Measurements from ENCODE around the gene CRTC3. TPM values are rescaled to one million over a fixed set of nuclear protein-coding genes. Genes with fewer than 3 reads are reported as not detected.

Gene CRTC3
- total and polyA plus RNA-seq, 2 of the 4 experiments (the other 2 are of a cell fraction): 4.7 to 14.8 TPM

GRCh38 chr15:90559119-90559518, 29.4 kb downstream of the CRTC3 start:
- no peak overlapping the region for H2AK9ac ChIP-seq (replicated peaks; ENCODE audit: low read depth, low read length, poor library complexity)
- no peak overlapping the region for H3K4me3 ChIP-seq (ENCODE audit: insufficient read depth, low read depth, low read length)
- no peak overlapping the region for H3K23ac ChIP-seq (ENCODE audit: low read depth, low read length)
- H3K14ac ChIP-seq (replicated peaks; ENCODE audit: low read depth, low read length): no peak overlapping the region
- peaks cover 29% of the 10 kb centered on the region for H3K9me1 ChIP-seq (ENCODE audit: insufficient read depth, low read length)
- peaks cover 32% of the 10 kb centered on the region for H4K20me1 ChIP-seq (ENCODE audit: insufficient read depth, low read length)
- H2BK120ac ChIP-seq (ENCODE audit: low read depth, low read length): no peak overlapping the region
- no peak overlapping the region for H2BK15ac ChIP-seq (ENCODE audit: low read depth, low read length)
- H3K4me1 ChIP-seq (ENCODE audit: control insufficient read depth, insufficient read depth, low read length): peaks cover 39% of the 10 kb centered on the region
- ChIA-PET CTCF (no interaction called here), POLR2A (ENCODE audit: unreplicated experiment) (no interaction called here)
- peak overlapping the region; percentile 55; the same call in 1 of the 2 replicates for H3K18ac ChIP-seq (ENCODE audit: low read depth, low read length)
- BruUV-seq (replicated peaks): no TSS peak
- intact Hi-C loops (cut with micrococcal nuclease): no loop called here
- DNase-seq: no peak
- no peak overlapping the region for H3K9ac ChIP-seq (ENCODE audit: low read depth, low read length)
- in situ Hi-C loops (cut with MboI; ENCODE audit: low sequenced_read_pairs): no loop called here
- TF ChIP-seq USF2 (IDR thresholded peaks at IDR 0.05; ENCODE audit: low read depth, low read length): no peak
- peak; percentile 24 for TF ChIP-seq RCOR1 (IDR thresholded peaks at IDR 0.05; ENCODE audit: insufficient replicate concordance, low read length)
- no peak for TF ChIP-seq RAD21 (IDR thresholded peaks at IDR 0.05; ENCODE audit: low read length)
- TF ChIP-seq NFE2L2 (IDR thresholded peaks at IDR 0.05; ENCODE audit: low read depth, low read length): no peak
- TF ChIP-seq POLR2A (IDR thresholded peaks at IDR 0.05; ENCODE audit: low read depth, low read length): no peak
- H4K5ac ChIP-seq (ENCODE audit: low read depth, low read length): no peak overlapping the region
- H3K27me3 ChIP-seq (ENCODE audit: control insufficient read depth, insufficient read depth, low read length): no peaks in the 10 kb centered on the region
- H3K4ac ChIP-seq (ENCODE audit: low read depth, low read length): no peak overlapping the region
- WGBS, 2 experiments (ENCODE audit: extremely low coverage in 2 of 2, insufficient read length in 1 of 2): no CpG with 5 or more reads among the region's 1 CpG
- no peak overlapping the region for H2AFZ ChIP-seq (replicated peaks; ENCODE audit: low read length, poor library complexity)
- H4K91ac ChIP-seq (ENCODE audit: insufficient read depth, low read depth, low read length): no peak overlapping the region
- H3K27ac ChIP-seq (ENCODE audit: insufficient read depth, low read length): no peak overlapping the region
- H2BK20ac ChIP-seq (ENCODE audit: low read depth, low read length): no peak overlapping the region
- no peak overlapping the region for H3K56ac ChIP-seq (ENCODE audit: extremely low read depth, insufficient read depth, low read length)
- H2AK5ac ChIP-seq (ENCODE audit: low read depth, low read length): no peak overlapping the region
- no peak overlapping the region for H4K8ac ChIP-seq (ENCODE audit: low read depth in 2 of 2, low read length in 2 of 2)
- peak overlapping the region; percentile 93 for H2BK5ac ChIP-seq (ENCODE audit: low read depth, low read length, poor library complexity, severe bottlenecking)
- no peak overlapping the region for H3K4me2 ChIP-seq (ENCODE audit: low read depth, low read length)
- H3K36me3 ChIP-seq (ENCODE audit: control insufficient read depth, insufficient read depth, low read length): peaks cover 5% of the 10 kb centered on the region; the same call in 1 of the 2 replicates
- peaks cover 44 to 83% of the 10 kb centered on the region in 2 experiments for H3K79me1 ChIP-seq (ENCODE audit: low read depth in 1 of 2, low read length in 2 of 2)
- H3K9me3 ChIP-seq (ENCODE audit: control insufficient read depth, insufficient read depth, low read length): no peaks in the 10 kb centered on the region
- dilution Hi-C loops (cut with HindIII; ENCODE audit: low sequenced_read_pairs, unreplicated experiment): no loop called here
- ATAC-seq (ENCODE audit: low read depth): no peak
